ENCODE measurements around the gene RGS14. TPM values are rescaled to one million over a fixed set of nuclear protein-coding genes. Genes with fewer than 3 reads are reported as not detected.
"Not testable (repeated sequence)": the region's sequence is repeated elsewhere in the genome, so short reads cannot be mapped to it uniquely, and the experiment has no call there.

The RGS14 gene
- total RNA-seq, 2 experiments from 2014 or later, result 34.6 to 39.2 TPM

DNA sequence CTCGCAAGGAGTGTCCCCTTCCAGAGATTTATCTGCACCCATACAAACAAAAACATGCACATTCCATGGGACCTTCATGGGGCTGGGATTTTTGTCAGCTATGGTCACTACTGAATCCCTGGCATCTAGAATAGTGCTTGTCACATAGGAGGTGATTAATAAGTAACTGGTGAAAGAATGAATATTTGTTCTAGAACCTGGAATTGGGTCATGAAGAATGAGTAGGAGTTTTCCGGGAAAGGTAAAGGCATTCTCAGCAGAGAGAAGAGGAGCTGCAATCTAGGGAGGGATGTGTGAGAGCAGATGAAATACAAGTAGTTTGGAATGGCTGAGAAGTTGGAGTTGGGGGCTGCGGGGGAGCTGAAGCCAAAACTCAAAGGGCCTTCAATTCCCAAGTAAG is 3.5 kb upstream of the RGS14 start:
- DNase-seq, result no peak
- no peaks in the 10 kb centered on the region for H3K36me3 Mint-ChIP-seq (ENCODE audit: low read depth)
- H3K27me3 Mint-ChIP-seq (ENCODE audit: low read depth), result no peaks in the 10 kb centered on the region
- no peak overlapping the region for H3K27ac Mint-ChIP-seq
- CTCF ChIA-PET, result interaction anchor here (1.2 kb wide), 1 partner anchor 44 kb away, joined by 6 read pairs; no protein-coding TSS in a partner anchor
- H3K4me1 Mint-ChIP-seq (ENCODE audit: low read depth), result peaks cover 46% of the 10 kb centered on the region
- peaks cover 7% of the 10 kb centered on the region for H3K9me3 Mint-ChIP-seq
- no peak overlapping the region for H3K4me3 Mint-ChIP-seq
- intact Hi-C loops (cut with micrococcal nuclease), result loop anchor here (5.0 kb wide), 1 partner anchor 33 kb away; no protein-coding TSS in a partner anchor

DNA sequence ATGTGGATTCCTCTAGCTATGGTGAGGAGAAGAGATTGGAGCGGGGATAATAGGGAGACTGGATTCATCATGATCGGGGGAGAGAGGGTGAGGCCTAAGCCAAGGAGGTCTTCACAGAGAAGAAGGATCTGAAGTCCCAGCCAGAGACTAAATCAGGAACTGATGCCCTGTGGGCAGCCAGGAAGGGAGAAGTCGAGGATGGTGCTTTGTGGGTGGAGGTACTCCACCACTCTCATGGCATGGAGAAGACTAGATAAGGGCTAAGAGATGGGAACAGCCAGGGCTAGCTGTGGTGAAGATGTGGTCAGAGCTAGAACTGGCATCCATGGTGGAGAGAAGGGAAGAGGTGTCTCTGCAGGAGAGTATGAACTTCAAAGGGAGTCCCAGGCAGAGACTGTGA is 3.0 kb upstream of the RGS14 start:
- no peaks in the 10 kb centered on the region for H3K36me3 Mint-ChIP-seq (ENCODE audit: low read depth)
- no peaks in the 10 kb centered on the region for H3K27me3 Mint-ChIP-seq (ENCODE audit: low read depth)
- peaks cover 46% of the 10 kb centered on the region for H3K4me1 Mint-ChIP-seq (ENCODE audit: low read depth)
- no peak overlapping the region for H3K4me3 Mint-ChIP-seq
- H3K27ac Mint-ChIP-seq, result no peak overlapping the region
- CTCF ChIA-PET, result interaction anchor here (0.7 to 1.2 kb wide), 3 partner anchors 9 to 45 kb away, joined by 3 to 7 read pairs (median 6); no protein-coding TSS in a partner anchor
- intact Hi-C loops (cut with micrococcal nuclease), result loop anchor here (5.0 kb wide), 2 partner anchors 33 to 222 kb away; partner anchors contain the start of gene NSD1
- peaks cover 7% of the 10 kb centered on the region for H3K9me3 Mint-ChIP-seq
- no peak for DNase-seq

DNA sequence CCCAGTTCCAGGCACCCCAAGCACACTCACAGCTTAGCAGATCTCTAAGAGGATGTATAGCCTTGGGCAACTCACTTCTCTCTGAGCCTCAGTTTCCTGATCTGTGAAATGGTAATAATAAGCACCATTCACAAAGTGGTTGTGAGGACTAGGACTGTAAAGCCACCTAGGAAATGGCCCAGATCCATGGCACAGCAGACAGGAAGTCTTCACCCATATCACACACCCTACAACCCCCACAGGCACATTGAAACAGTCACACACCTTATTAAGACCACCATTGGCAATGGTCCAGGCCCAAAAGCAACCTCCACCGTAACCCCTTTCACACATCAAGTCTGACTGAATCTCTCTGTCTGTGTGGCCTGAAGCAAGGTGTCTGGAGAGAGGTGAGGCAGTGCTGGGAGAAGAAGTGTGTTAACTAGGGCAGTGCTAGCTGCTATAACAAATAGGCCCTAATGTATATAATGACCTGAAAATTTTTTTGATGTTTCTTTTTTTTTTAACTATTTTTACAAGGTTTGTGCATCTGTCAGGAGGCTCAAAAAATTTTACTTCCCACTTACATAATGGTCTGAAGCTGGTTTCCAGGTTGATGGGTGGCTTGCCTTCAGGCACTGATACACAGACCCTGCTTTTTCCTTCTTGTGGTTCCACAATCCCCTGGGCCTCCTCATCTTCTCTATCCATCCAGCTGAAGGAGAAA is 2.4 kb upstream of the RGS14 start:
- CTCF ChIA-PET, result interaction anchor here (0.7 to 1.2 kb wide), 4 partner anchors 8 to 45 kb away, joined by 3 to 7 read pairs (median 4); no protein-coding TSS in a partner anchor
- intact Hi-C loops (cut with micrococcal nuclease), result loop anchor here (5.0 kb wide), 1 partner anchor 223 kb away; the partner anchor contains the start of gene NSD1
- Mint-ChIP-seq H3K4me1 (ENCODE audit: low read depth) (peaks cover 46% of the 10 kb centered on the region), H3K36me3 (ENCODE audit: low read depth) (no peaks in the 10 kb centered on the region), H3K9me3 (peaks cover 7% of the 10 kb centered on the region), H3K27ac (no peak overlapping the region), H3K4me3 (no peak overlapping the region), H3K27me3 (ENCODE audit: low read depth) (no peaks in the 10 kb centered on the region)
- DNase-seq, result no peak

DNA sequence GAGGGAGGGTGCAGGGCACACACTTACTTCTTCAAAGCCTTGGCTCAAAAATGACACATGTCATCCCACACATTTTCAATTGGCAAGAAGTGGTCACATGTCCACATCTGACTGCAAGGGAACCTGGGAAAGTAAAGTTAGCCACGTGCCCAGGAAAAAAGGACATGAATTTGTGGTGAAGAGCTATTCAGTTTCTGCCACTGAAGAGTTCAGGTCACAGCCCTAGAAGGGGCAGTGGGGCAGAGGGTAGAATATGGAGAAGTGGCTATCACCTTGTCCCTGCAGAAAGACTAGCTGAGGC is 1.9 kb upstream of the RGS14 start:
- Mint-ChIP-seq H3K27me3 (ENCODE audit: low read depth) (no peaks in the 10 kb centered on the region), H3K4me3 (no peak overlapping the region), H3K9me3 (peaks cover 7% of the 10 kb centered on the region), H3K27ac (no peak overlapping the region), H3K4me1 (ENCODE audit: low read depth) (peaks cover 44% of the 10 kb centered on the region), H3K36me3 (ENCODE audit: low read depth) (no peaks in the 10 kb centered on the region)
- intact Hi-C loops (cut with micrococcal nuclease), result loop anchor here (5.0 kb wide), 1 partner anchor 224 kb away; the partner anchor contains the start of gene NSD1
- DNase-seq, result no peak
- CTCF ChIA-PET, result interaction anchor here (1.0 kb wide), 2 partner anchors 8 to 15 kb away, joined by 3 to 7 read pairs; no protein-coding TSS in a partner anchor

DNA sequence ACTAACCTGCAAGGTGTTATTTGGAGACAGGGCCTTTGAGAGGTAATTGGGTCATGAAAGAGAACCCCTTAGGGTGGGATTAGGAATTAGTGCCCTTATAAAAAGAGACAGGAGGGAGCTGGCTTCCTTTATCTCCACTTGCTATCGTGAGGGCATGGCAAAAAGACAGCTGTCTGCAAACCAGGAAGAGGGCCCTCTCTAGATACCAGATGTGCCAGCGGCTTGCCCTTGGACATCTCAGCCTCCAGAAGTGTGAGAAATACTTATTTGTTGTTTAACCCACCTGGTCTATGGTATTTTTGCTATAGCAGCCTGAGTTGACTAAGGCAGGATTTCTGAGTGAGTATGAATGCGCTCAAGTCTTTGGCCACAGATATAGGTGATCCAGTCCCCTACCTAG is 978 bp upstream of the RGS14 start:
- CTCF ChIA-PET, result interaction anchor here (1.0 to 6.3 kb wide), 2 partner anchors 14 to 34 kb away, joined by 4 to 50 read pairs; no protein-coding TSS in a partner anchor
- Mint-ChIP-seq H3K27me3 (ENCODE audit: low read depth) (no peaks in the 10 kb centered on the region), H3K9me3 (peaks cover 7% of the 10 kb centered on the region), H3K27ac (no peak overlapping the region), H3K4me1 (ENCODE audit: low read depth) (peaks cover 52% of the 10 kb centered on the region), H3K4me3 (no peak overlapping the region), H3K36me3 (ENCODE audit: low read depth) (no peaks in the 10 kb centered on the region)
- DNase-seq, result no peak
- intact Hi-C loops (cut with micrococcal nuclease), result loop anchor here (5.0 kb wide), 1 partner anchor 224 kb away; the partner anchor contains the start of gene NSD1

DNA sequence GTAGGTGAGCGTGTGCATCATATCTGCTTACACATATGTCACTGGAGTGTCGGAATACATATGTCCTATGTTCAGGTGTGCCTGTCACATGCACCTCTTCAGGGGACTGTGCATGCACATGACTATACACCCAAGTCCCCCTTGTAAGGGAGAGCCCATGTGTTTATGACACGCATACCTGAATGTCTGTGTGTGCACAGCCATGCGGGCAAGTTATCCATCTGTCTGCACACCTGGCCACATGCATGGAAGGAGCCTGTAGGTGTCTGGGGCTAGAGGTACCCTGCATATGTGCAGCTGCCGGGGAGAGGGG is 622 bp upstream of the RGS14 start:
- no peaks in the 10 kb centered on the region for H3K36me3 Mint-ChIP-seq (ENCODE audit: low read depth)

DNA sequence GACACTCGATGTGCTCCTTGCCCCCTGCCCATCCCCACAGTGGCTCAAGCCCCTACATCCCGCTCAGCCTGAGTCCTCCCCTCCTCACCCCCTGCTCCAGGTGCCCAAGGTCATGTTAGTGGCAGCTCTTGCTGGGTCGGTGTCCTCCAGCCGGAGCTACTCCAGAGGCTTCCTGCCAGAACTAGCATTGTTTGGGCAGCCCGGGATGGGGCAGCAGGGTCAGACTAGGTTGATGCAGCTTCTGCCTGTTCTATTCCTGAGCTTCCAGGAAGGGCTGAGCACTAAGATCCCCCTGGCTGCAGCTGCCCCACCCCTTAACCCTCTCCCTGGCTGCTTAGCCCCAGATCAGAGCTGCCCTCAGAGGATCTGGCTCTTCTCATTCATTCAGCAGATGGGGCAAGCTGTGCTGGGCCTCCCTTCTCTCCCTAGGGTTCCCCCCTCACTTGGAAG is 671 bp downstream of the RGS14 start:
- peaks cover 69% of the 10 kb centered on the region for H3K4me1 Mint-ChIP-seq (ENCODE audit: low read depth)
- peak overlapping the region; percentile 88 for H3K4me3 Mint-ChIP-seq
- peaks cover 7% of the 10 kb centered on the region for H3K9me3 Mint-ChIP-seq
- no peak for DNase-seq
- no peaks in the 10 kb centered on the region for H3K27me3 Mint-ChIP-seq (ENCODE audit: low read depth)
- CTCF ChIA-PET, result interaction anchor here (0.8 to 6.3 kb wide), 6 partner anchors 10 to 49 kb away, joined by 3 to 50 read pairs (median 4); no protein-coding TSS in a partner anchor
- H3K27ac Mint-ChIP-seq, result peak overlapping the region; percentile 87
- H3K36me3 Mint-ChIP-seq (ENCODE audit: low read depth), result no peaks in the 10 kb centered on the region
- intact Hi-C loops (cut with micrococcal nuclease), result loop anchor here (5.0 kb wide), 1 partner anchor 226 kb away; the partner anchor contains the start of gene NSD1

More for the DNA sequence above, 622 bp upstream of the RGS14 start:
- peaks cover 56% of the 10 kb centered on the region for H3K4me1 Mint-ChIP-seq (ENCODE audit: low read depth)
- H3K4me3 Mint-ChIP-seq, result peak overlapping the region; percentile 88
- peaks cover 7% of the 10 kb centered on the region for H3K9me3 Mint-ChIP-seq
- no peak for DNase-seq
- CTCF ChIA-PET, result interaction anchor here (1.0 to 6.3 kb wide), 2 partner anchors 14 to 33 kb away, joined by 4 to 50 read pairs; no protein-coding TSS in a partner anchor
- intact Hi-C loops (cut with micrococcal nuclease), result loop anchor here (5.0 kb wide), 1 partner anchor 225 kb away; the partner anchor contains the start of gene NSD1
- no peaks in the 10 kb centered on the region for H3K27me3 Mint-ChIP-seq (ENCODE audit: low read depth)
- H3K27ac Mint-ChIP-seq, result peak overlapping the region; percentile 28

DNA sequence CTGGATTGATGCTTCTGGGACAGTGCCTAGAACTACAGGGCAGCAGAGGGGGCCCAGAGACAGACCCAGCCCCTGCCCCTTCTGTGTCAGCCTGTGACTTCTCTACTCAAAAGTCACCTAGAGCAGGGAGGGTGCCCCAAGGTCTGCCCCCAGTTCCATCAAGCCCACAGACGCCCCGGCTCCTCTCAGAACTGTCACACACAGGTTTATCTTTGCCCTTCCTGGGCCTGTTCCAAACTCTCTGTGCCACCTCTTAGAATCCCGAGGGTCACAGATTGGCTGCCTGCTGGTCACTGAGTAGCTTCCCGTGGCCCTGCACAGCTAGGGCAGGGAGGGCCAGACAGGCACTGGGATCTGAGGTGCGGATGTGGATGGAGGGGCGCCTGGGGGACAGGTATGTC is 1.7 kb downstream of the RGS14 start:
- no peak for DNase-seq
- peak overlapping the region; percentile 88 for H3K4me3 Mint-ChIP-seq
- peak overlapping the region; percentile 87 for H3K27ac Mint-ChIP-seq
- H3K4me1 Mint-ChIP-seq (ENCODE audit: low read depth), result peaks cover 78% of the 10 kb centered on the region
- H3K9me3 Mint-ChIP-seq, result peaks cover 7% of the 10 kb centered on the region
- intact Hi-C loops (cut with micrococcal nuclease), result loop anchor here (5.0 kb wide), 1 partner anchor 227 kb away; the partner anchor contains the start of gene NSD1
- H3K36me3 Mint-ChIP-seq (ENCODE audit: low read depth), result no peaks in the 10 kb centered on the region
- H3K27me3 Mint-ChIP-seq (ENCODE audit: low read depth), result no peaks in the 10 kb centered on the region
- CTCF ChIA-PET, result interaction anchor here (1.1 to 6.3 kb wide), 2 partner anchors 12 to 24 kb away, joined by 3 to 50 read pairs; no protein-coding TSS in a partner anchor

DNA sequence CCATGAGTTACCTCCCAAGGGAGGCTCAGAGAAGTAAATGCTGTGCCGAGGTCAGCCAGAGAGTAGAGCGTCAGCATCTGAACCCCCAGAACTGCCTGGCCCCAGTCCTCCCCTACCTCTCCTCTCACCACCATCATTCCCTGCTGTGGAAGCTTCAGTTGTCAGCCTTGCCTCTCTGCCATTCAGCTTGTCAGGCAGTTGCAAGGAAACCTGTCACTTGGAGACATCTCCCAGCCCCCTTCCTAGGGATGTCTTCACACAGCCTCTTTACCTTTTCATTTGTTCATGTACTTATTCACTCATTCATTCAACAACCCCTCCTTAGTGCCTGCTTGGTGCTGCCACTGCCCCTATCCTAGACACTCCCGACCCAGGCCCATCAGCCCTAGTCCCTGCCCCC is 2.1 kb downstream of the RGS14 start:
- H3K36me3 Mint-ChIP-seq (ENCODE audit: low read depth), result no peaks in the 10 kb centered on the region
- CTCF ChIA-PET, result interaction anchor here (0.5 to 6.3 kb wide), 4 partner anchors 11 to 24 kb away, joined by 3 to 50 read pairs (median 4); no protein-coding TSS in a partner anchor
- peak overlapping the region; percentile 88 for H3K4me3 Mint-ChIP-seq
- H3K27me3 Mint-ChIP-seq (ENCODE audit: low read depth), result no peaks in the 10 kb centered on the region
- peaks cover 82% of the 10 kb centered on the region for H3K4me1 Mint-ChIP-seq (ENCODE audit: low read depth)
- H3K9me3 Mint-ChIP-seq, result peaks cover 7% of the 10 kb centered on the region
- intact Hi-C loops (cut with micrococcal nuclease), result loop anchor here (5.0 kb wide), 1 partner anchor 228 kb away; the partner anchor contains the start of gene NSD1
- no peak for DNase-seq
- H3K27ac Mint-ChIP-seq, result peak overlapping the region; percentile 87

DNA sequence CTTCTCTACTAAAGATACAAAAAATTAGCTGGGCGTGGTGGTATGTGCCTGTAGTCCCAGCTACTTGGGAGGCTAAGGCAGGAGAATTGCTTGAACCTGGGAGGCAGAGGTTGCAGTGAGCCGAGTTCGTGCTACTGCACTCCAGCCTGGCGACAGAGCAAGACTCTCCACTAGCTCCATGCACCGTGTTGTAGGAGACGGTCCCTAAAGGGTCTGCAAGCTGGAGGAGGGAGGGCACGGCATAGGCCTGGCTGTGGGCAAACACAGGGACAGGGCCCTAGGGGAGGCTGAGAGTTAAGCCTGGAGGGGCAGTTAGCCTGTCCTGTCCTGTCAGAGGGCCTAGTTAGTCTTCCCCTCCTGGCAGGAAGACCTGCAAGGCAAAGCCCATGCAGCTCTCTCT is 3.0 kb downstream of the RGS14 start:
- intact Hi-C loops (cut with micrococcal nuclease); DNase-seq; H3K4me3 Mint-ChIP-seq; H3K9me3 Mint-ChIP-seq; H3K27me3 Mint-ChIP-seq (ENCODE audit: low read depth); H3K27ac Mint-ChIP-seq; H3K36me3 Mint-ChIP-seq (ENCODE audit: low read depth): not testable (repeated sequence)
- H3K4me1 Mint-ChIP-seq (ENCODE audit: low read depth), result peaks cover 89% of the 10 kb centered on the region
- CTCF ChIA-PET, result interaction anchor here (0.8 to 6.3 kb wide), 12 partner anchors 9 to 247 kb away, joined by 3 to 50 read pairs (median 4); no protein-coding TSS in a partner anchor

DNA sequence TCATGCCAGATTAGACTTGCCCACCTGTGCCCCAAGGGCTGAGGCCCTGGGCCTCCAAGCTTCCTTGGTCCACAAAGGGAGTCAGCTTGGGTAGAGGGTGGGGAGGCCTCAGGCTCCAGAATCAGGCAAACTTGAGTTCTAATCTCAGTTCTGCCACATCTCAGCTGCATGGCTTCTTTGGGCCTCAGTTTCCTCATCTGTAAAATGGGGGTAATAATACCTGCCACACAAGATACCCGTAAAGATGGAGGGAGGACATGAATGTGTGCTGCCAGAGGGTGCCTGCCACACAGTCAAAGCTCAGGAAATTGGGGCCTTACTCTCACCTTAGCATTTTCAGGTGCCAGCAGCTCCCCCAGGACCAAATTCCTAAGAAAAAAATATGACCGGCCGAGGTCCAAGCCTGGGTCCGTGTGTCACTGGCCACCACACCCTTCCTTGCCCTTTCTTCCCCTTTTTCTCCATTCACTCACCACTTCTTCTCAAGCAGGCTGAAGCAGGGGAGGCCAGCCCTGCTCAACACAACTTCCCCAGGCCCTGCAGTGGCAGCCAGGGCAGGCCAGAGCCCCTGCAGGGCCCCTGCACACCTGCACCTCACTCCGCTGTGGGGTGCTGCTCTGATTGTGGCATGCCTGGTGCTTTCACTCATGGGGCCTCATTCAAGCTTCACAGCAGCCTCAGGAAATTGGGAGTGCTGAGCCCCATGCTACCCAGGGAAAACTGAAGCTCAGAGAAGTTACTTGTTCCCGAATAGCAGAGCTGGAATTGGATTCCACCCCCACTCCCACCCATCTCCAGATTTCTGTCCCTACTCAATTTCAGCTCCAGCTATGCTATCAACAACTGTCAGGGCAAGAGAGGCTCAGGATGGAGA is 3.9 kb downstream of the RGS14 start:
- Mint-ChIP-seq H3K4me1 (ENCODE audit: low read depth) (peaks cover 85% of the 10 kb centered on the region), H3K36me3 (ENCODE audit: low read depth) (peaks cover 3% of the 10 kb centered on the region), H3K27me3 (ENCODE audit: low read depth) (no peaks in the 10 kb centered on the region), H3K9me3 (no peaks in the 10 kb centered on the region), H3K27ac (peak overlapping the region; percentile 59), H3K4me3 (peak overlapping the region; percentile 75)
- CTCF ChIA-PET, result interaction anchor here (0.5 to 6.3 kb wide), 16 partner anchors 10 to 248 kb away, joined by 3 to 50 read pairs (median 4); no protein-coding TSS in a partner anchor
- intact Hi-C loops (cut with micrococcal nuclease), result loop anchor here (2.0 kb wide), 2 partner anchors 49 to 65 kb away; partner anchors contain the start of gene GRK6
- DNase-seq, result peak; percentile 43

Measured in activated naive CD4-positive, alpha-beta T cell treated with anti-CD3 and anti-CD28 coated beads for 36 hours (primary cell).